GM12892 (cell line): ENCODE data around the gene ALPK3.

Experiments
- POLR2AphosphoS5 ChIP-seq: IDR thresholded peaks from 2 replicates; pipeline ENCODE4 v1.6.1; 2011; ENCODE audit warnings: low read depth, low read length, control low read depth
- TAF1 ChIP-seq: IDR thresholded peaks from 2 replicates; pipeline ENCODE4 v1.6.1; 2011; ENCODE audit warnings: low read depth, mild to moderate bottlenecking, control low read depth, low read length, borderline replicate concordance

- TF ChIP-seq POLR2AphosphoS5 (no peak), TAF1 (no peak)
Observed at GRCh38 chr15:84881520-84881830, 64.3 kb downstream of the ALPK3 start.
